HT1080 (cell line): ENCODE data around the gene ZNF605. TPM values are rescaled to one million over a fixed set of nuclear protein-coding genes. Genes with fewer than 3 reads are reported as not detected.
"Not testable (repeated sequence)": the region's sequence is repeated elsewhere in the genome, so short reads cannot be mapped to it uniquely, and the experiment has no call there.

ENCODE experiments used
- DNase-seq: peaks from one replicate; pipeline ENCODE4 v3.0.0-alpha.2; 2015; ENCODE audit warnings: low read depth
- small RNA-seq: library from RNA; depleted of rRNA; stranded (forward); fragments of <200 nt; gene quantifications from one replicate; pipeline ENCODE3, GENCODE V24; 2014
- total RNA-seq: library from RNA; depleted of rRNA; stranded (reverse); fragments of >200 nt; shearing (Covaris generic); gene quantifications from 2 replicates; pipeline ENCODE4 v1.2.3, GENCODE V29; 2014; rRNA removed

Gene ZNF605
- total RNA-seq, 1 experiment from 2014 or later: 4.4 TPM

DNA sequence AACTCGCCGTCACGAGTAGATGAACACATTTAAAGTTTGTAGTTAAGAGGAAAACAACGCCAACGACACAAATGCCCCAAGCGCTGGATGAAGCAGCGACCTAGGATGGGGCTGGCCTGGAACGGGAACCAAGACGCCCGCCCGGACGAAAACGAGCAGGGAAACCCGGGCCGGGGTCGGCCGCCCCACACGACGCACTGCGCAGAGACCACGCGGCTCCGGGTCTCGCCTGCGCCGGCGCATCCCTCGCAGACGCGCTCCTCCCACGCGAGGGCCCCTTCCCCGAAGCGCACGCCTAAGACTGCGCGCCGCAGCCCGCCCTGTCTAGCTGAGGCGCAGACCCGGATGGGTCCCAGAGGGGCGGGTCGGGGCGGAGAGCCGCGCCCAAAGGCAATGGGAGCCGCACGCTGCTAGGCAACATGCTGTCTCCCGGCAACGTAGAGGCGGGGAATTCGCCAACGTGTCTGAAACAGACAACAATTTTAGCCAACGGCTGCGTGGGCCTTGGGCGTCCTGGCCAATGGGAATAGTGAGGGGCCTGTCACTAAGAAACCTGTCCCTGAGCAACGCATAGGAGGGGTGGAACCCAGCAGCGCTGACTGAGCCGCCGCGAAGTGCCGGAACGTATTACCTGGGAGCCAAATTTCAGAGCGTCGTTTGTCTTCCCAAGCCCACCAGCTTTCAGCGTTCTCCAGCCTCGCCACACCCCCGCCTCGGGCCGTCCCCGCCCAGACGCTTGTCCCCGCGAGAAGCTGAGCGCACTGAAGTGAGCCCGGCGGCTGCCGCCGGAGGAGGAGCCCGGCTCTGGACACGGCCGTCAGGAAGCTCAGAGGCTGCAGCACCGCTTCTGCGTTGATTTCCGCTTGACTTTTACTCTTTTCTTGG, 47.7 kb downstream of the ZNF605 start:
- no peak for DNase-seq

DNA sequence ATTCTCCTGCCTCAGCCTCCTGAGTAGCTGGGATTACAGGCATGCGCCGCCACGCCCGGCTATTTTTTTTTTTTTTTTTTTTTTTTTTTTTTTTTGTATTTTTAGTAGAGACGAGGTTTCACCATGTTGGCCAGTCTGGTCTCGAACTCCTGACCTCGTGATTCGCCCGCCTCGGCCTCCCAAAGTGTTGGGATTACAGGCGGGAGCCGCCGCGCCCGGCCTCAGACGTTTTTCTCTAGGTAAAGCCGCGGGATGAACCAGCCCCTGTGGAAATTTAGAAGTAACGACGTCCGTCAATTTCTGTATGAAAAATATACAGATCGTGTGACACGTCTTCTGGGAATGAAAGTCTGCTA, 48.3 kb downstream of the ZNF605 start:
- DNase-seq: not testable (repeated sequence)

DNA sequence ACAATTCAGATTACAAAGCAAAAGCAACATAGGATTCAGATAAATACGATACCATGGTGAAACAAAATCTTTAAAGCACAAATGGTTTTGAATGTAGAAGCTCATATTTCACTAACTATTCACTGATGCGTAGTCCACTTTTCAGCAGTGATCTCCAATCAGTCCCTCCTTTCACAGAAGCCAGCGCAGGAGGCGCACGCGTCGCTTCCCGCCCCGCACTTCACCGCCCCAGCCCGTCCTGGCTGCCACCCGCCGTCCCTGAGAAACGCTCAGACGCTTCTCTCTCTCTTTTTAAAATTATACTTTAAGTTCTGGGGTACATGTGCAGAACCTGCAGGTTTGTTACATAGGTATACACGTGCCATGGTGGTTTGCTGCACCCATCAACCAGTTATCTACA, 48.9 kb downstream of the ZNF605 start:
- DNase-seq: no peak

DNA sequence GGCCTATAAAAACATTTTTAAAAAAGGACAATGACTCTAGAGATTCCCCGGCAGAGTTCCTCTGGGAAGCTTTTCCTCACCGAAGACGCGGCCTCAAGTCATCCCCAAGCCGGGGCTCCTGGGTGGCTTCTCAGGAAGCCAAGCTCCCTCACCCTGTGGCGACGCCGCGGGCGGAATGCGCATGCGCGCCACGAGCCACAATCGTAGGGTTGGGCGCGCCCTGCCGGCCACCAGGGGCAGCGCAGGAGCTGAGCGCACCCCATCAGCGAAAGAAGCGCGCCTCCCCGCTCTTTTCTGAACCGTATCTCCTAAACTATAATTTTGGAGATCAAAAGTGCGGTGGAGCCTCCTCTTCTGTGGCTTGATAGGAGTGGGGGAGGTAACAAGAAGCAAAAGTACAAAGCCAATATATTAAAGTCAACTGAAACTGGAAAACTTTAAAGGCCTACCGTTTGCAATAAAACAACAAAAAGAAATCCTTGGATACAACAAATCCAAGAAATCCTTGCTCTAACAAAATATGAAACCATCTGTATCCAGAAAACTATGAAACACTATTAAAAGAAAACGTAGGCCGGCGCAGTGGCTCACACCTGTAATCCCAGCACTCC, 51.3 kb downstream of the ZNF605 start:
- DNase-seq: no peak

DNA sequence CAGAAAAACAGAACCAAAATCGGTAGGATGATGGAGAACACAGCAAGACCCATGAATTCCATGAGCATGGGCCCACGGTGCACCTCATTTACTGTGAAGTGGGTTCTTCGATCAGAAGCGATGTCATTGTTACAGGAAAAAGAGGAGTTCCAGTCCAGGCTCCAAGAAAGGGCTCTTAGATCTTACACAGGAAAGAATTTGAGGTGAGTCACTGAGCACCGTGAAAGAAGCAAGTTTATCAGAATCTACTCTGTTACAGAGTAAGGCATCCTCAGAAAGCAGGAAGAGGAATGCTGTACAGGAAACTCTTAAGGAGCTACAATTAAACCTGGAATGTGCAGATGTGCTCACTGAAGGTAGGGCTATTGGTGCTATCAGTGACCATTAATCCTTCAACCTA, 57.1 kb downstream of the ZNF605 start:
- DNase-seq: peak; percentile 13

DNA sequence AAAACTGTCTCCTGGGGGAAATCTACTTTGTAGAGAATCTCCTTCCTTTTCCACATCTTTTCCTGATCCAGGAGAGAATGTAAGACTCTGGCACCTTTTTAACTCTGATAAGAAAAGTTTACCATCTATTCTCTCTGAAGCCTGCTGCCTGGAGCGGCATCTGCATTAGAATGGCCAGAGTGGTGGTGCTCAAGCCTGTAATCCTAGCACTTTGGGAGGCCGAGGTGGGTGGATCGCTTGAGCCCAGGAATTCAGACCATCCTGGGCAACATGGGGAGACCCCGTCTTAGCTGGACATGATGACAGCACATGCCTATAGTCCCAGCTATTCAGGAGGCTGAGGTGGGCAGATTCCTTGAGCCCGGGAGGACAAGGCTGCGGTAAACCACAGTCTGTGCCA, 67.3 kb downstream of the ZNF605 start:
- no peak for DNase-seq

DNA sequence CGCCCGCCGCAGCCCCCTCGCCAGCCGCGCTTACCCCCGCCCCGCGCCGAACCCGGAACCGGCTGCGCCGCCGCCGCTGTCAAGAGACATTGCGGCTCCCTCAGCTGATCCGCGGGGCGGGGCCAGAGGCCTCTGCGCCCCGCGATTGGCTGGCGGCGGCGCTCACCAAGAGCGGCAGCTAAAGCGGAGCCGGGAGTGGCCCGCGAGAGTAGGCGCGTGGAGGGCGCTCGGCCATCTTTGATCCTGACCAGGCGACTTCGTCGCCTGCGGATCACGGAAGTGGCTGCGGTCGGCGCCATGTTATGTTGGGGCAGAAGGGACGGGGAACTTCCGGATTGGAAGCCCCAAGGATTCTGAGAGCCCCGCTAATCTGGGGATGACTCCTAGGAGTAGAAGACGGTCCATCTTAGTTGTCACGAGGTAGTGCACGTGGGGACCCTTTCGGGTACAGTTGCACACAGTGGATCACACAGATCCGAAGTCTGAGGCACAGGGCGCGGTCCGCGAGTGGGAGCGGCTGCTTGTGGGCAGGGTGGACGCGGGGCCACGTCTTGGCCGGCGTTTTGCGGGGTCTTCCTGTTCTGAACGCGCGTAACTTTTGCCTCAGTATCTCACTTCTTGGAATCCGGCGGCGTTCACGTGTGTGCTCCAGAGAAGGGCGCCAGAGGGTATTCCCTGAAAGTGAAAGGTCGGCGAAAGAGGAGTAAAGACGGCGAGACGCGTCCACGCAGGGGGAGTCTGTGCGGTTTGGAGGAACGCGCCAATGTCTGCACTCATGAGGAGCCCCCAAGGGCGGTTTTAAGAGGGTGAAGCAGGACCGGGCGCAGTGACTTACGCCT, 68.4 kb downstream of the ZNF605 start, which contains the start of gene CHFR:
CHFR (minus strand) TSS at position 93 of the 839 bp plus-strand sequence. CDS start 277 bp downstream, outside the sequence.
- peak; percentile 97 for DNase-seq

DNA sequence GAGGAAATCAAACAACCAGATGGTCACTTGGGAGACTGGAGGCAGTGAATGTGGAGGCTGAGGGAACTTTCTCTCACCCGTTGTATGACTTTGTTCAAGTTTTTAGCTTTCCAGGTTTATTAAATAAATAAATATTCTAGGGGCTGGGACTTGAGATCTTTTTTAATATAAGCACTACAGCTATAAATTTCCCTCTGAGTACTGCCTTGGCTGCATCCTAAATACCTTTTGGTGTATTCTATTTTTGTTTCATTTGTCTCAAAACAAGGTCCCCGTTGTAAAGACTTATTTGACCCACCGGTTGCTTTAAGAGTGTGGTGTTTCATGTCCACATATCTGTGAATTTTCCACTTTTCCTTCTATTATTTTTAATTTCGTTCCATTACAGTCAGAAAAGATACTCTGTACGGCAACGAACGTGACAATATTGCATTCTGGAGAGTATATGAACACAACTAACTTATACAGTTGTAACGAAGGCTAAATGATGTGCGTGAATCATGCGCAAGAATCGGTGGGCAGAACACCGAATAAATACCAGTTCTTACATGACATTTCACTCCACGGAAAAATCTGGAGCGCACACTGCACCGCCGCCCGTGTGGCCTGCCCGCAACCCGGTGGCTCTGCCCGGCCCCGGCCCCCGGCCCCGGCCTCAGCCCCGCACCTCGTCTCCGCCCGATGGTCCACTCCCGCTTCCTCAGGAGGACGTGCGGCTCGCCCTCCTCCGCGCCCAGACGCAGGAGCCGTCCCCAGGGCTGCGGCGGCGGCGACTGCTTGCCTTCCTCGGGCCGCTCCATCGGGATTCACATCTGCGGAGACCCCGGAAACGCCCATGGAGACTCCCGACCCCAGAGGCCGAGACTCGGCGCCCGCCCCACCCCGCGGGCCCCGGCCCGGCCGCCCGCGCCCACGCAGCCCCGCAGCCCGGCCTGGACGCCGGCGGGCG, 69.3 kb downstream of the ZNF605 start:
- no peak for DNase-seq

DNA sequence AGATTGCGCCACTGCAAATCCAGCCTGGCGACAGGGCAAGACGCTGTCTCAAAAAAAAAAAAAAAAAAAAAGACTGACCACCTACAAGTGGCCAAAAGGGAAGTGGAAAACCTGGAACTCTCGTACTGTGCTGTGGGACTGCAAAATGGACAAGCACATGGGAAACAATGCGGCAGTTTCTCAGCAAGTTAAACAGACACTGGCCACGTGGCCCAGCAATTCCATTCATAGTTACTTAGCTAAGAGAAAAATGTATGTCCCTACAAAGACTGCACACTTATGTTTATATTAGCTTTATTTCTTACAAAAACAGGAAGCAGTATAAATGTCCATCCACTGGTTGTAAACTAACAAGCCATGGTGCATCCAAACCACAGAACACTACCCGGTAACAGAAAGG, 74.3 kb downstream of the ZNF605 start:
- no peak for DNase-seq

DNA sequence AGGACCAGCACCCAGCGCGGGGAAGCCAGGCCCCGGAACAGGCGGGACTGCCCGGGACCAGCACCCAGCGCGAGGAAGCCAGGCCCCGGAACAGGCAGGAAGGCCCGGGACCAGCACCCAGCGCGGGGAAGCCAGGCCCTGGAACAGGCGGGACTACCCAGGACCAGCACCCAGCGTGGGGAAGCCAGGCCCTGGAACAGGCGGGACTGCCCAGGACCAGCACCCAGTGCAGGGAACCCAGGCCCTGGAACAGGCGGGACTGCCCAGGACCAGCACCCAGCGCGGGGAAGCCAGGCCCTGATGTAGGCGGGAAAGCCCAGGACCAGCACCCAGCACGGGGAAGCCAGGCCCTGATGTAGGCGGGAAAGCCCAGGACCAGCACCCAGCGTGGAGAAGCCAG, 81.5 kb downstream of the ZNF605 start:
- DNase-seq: not testable (repeated sequence)

DNA sequence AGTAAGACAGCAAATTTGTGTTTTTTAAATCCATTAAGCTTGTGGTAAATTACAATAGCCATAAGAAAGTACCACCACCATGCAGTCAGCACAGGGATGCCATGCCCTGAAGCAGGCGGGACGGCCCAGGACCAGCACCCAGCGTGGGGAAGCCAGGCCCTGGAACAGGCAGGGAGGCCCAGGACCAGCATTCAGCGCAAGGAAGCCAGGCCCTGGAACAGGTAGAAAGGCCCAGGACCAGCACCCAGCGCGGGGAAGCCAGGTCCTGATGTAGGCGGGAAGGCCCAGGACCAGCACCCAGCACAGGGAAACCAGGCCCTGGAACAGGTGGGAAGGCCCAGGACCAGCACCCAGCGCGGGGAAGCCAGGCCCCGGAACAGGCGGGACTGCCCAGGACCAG, 81.9 kb downstream of the ZNF605 start:
- DNase-seq: no peak

DNA sequence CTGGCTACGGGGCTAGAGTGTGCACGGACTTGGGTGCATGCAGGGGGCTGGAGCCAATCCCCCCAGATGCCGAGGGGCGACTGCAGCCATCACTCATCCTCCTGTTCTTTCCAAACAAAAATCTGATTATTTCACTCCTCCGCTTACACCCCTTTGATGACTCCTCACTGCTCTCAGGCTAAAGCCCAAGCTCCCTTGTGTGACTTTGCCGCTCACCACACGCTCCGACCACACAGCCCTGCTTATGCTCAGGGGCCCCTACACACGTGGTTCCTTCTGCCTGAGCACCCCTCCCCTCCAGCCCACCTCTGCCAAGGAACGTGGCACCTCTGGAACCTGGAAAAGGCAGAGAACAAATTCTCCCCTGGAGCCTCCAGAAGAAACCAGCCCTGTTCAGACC, 82.4 kb downstream of the ZNF605 start:
- no peak for DNase-seq

DNA sequence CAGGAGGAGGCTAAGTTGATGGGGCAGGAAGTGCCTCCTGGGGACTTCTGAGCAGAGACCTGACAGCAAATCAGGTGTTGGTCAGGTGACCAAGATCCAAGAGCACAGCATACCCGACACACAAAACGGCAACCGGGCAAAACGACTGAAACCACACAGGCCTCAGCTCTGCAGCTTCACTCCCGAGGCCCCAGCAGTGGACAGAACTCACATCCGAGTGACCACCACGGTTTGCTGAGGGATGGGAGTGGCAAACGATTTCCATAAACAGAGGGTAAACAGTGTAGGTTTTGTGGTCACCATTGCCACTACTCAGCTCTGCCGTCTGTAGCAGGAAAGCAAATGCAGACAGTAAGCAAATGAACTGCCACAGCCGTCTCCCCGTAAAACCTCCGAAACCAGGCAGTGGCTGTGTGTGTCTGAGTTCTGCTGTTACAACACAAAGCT, 83.1 kb downstream of the ZNF605 start:
- DNase-seq: no peak

DNA sequence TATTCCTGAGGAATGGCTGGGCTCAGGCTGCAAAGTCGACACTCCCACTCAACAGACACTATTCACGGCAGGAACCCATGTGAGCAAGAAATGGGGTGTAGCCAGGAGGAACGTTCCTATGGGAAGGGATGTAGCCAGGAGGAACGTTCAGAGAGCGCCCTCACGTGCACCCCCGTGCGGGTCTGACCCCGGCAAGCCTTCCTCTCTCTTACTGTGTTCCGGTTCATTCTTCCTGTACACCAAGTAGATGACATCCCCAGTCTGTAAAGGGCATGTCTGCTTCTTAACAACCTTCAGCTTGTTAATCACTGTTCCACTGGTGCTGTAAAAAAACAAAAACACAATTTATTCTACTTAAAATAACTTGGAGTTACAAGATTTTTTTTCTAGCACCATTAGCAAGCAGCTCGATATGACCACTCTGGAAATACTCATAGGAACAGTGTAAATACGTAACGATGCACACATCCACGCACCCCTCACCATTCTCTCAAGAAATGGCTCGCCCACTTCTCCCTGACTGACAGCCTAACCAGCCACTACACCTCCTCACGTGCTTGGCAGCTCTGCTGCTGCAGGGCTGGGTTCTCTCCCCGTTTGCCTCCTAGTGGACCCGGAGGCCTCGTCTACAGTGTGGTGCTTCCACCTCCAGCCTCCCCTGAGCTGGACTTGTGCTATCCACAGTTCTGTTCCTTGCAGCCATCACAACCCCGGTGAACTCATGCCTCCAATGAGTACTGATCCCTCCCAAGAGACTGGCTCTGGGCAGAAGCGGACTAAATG, 83.8 kb downstream of the ZNF605 start:
- DNase-seq: no peak

DNA sequence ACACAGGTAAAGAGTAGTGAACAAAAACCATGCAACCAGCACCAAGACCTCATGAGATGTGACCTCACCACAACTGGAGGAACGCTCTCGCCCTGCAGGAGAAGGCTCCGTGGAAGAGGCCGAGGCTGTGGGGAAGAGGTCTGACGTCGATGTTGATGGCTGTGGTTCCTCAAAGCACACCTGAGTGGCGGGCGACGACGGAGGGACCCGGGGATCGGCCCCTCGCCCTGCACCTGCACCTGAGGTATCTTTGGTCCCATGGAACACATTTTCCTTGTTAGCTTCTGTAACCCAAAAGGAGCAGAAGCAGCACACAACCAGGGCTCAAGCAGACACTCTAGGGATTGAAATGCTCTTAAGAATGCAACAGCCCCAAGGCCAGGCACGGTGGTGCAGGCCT, 86.6 kb downstream of the ZNF605 start:
- no peak for DNase-seq

Small RNA genes lying within 50 kb of the gene (small RNA-seq; reads per million reads assigned to genes)
- not detected for gene RNU4ATAC12P

Other genes with a start within 250 kb of the ZNF605 start
- gene PGAM5, start 245.5 kb downstream of the ZNF605 start, total RNA-seq: 125 and 145 TPM in 2 replicates
- 52.5 and 59.5 TPM in 2 replicates for gene ANKLE2, start 194.5 kb downstream of the ZNF605 start, total RNA-seq
- gene GOLGA3, start 127.4 kb downstream of the ZNF605 start, total RNA-seq: 76.4 and 80.9 TPM in 2 replicates
- gene CHFR, start 68.7 kb downstream of the ZNF605 start, total RNA-seq: 24.2 and 24.7 TPM in 2 replicates
- 11.7 and 12.8 TPM in 2 replicates for gene ZNF26, start 30.1 kb upstream of the ZNF605 start, total RNA-seq
- gene ZNF84, start 81.2 kb upstream of the ZNF605 start, total RNA-seq: 13.4 and 14.3 TPM in 2 replicates
- 14.9 and 15.2 TPM in 2 replicates for gene ZNF140, start 124.6 kb upstream of the ZNF605 start, total RNA-seq
- 0.30 and 0.37 TPM in 2 replicates for gene ZNF891, start 174.0 kb upstream of the ZNF605 start, total RNA-seq
- 0.50 and 0.59 TPM in 2 replicates for gene ZNF10, start 174.3 kb upstream of the ZNF605 start, total RNA-seq
- 27.2 and 33.3 TPM in 2 replicates for gene ZNF268, start 225.2 kb upstream of the ZNF605 start, total RNA-seq